GM18507 (cell line): ENCODE data around the gene SENP5.

Source experiments
- DNase-seq: peaks from one replicate; pipeline ENCODE4 v3.0.0; 2011; ENCODE audit warnings: low read depth; ENCODE audit not compliant: insufficient read length; ENCODE audit errors: extremely low spot score
- FAIRE-seq: peaks from 2 replicates; lab custom pipeline; 2011; peaks lifted over from hg19 to GRCh38; lab: Jason Lieb, UNC

SENP5 gene

DNA sequence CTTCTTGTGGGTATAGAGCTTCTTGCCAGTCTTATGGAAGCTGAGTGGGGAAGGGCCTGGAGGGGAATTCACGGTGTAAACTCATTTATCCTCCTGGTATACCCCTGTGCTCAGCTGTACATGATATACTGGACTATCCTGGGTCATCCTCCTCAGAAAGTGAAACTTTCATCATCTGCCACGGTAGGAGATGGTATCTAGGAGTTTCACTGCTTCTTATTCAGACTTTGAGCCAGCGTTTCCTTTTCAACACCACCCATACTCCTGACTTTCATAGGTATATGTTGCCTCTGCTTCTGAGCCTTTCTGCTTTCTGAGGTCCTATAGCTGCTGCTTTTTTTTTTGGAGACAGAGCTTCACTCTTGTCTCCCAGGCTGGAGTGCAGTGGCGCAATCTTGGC, 15.6 kb downstream of the SENP5 start:
- peak; percentile 39 for FAIRE-seq
- DNase-seq = no peak

DNA sequence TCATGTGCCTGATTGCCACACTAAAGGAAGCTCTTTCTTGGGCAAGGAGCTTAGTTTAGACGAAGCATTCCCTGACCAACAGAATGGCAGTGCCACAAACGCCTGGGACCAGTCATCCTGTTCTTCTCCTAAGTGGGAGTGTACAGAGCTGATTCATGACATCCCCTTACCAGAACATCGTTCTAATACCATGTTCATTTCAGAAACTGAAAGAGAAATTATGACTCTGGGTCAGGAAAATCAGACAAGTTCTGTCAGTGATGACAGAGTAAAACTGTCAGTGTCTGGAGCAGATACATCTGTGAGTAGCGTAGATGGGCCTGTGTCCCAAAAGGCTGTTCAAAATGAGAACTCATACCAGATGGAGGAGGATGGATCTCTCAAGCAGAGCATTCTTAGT, 18.4 kb downstream of the SENP5 start:
- DNase-seq = no peak
- no peak for FAIRE-seq

DNA sequence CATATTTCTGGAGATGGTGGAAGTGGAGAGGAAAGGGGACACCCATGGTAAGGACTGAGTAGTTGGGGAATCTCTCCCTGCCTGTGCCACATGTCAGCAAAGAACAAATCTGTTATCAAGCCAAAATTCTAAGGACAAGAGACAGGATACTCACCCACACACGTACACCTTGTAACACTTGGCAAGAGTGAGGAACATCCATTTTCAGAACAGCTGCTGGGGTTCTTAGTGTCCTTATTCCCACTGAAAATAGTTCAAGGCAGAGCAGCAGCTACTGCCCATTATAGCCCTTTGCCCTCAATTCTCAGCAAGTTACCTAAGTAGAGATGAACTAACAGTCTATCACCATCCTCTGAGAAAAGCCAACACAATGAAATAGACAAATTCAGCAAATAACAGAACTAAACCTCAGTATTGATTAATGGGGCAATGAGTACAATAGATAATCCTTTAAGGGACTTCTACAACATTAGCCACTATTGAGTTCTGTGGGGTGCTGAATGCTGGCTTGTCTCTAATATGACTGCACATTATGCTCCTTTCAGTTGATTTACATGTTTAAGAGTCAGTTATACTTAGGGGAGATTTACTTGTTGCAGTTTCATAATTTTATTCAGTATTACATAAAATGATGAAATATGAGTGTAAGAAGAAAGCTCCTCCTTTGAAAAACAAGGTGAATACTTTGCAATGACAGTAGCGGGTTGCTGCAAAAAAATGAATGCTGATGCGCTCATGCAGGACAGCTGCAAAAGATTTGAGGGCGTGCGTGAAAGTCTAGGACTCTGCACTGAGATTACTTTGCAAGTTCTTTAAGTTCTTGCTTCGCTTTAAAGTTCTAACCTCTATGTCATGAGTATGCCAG, 22.4 kb downstream of the SENP5 start:
- no peak for FAIRE-seq
- no peak for DNase-seq

DNA sequence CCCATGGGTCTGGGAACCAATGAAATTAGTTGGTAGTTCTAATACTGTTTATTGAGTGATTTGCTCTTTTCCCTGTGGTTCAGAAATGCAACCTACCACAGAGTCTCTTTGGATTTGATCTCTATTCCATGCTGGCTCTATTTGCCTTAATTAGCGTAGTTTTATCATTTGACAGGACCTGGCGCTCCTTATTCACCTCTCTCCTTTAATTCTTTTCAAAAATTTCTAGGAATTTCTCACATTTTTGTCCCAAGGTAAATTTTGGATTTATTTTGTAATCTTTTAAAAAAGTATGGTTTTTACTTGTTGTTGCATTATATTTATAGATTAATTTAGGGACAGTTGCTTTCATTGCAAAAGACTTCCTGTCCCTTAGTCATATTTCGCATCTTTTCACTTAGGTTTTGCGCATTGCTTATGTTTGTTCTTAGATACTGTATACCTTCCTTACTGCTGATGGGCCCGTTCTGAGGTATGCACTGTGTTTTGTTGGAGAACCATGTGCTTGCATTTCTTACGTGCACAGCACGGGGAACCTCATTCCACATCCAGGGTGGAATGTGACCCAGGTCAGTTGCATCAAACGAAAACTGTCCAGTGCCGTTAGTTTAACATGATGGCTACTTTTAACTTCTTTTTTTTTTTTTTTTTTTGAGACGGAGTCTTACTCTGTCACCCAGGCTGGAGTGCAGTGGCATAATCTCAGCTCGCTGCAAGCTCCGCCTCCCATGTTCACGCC, 27.0 kb downstream of the SENP5 start:
- DNase-seq = no peak
- FAIRE-seq = no peak

DNA sequence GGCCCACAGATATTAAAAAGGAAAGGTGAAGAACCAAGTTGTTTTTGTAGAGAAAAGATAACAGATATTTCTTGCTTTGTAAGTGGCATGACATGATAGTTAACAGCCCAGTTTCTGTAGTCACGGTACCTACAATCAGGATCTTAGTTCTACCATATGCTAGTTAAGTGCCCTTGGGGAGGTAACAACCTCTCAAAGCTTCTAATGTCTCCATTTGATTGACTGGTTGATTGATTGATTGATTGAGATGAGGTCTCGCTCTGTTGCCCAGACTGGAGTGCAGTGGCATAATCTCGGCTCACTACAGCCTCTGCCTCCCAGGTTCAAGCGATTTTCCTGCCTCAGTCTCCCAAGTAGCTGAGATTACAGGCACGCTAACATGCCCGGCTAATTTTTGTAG, 28.5 kb downstream of the SENP5 start:
- FAIRE-seq (no peak), DNase-seq (no peak)

DNA sequence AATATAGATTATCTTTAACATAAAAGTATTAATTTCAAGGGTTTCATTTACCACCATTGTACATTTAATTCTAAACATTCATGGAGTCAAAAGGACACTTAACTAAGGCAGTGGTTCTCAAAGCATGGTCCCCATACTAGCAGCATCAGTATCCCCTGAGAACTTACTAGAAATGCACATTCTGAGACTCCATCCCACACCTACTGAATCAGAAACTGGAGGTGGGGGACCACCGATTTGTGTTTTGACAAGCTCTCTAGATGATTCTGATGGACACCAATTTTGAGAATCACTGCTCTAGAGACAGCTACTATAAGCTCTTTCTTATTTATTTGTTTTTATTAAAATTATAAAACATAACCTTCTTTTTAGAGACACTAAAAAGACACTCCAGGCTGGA, 34.0 kb downstream of the SENP5 start:
- FAIRE-seq = no peak
- no peak for DNase-seq

DNA sequence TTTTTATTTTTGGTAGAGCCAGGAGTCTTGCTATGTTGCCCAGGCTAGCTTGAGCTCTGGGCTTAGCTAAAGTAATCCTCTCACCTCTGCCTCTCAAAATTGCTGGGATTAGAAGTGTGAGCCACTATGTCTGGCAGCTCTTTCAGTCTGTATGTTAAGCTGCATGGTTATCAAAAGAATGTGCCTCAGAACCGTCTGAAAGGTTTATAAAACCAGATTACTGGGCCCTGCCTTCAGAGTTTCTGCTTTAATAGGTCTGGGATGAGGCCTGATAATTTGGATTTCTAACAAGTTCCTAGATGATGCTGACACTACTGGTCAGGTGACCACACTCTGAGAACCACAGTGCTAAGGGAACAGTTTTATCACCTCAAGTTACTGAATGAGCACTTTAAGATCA, 34.6 kb downstream of the SENP5 start:
- FAIRE-seq (no peak), DNase-seq (no peak)

DNA sequence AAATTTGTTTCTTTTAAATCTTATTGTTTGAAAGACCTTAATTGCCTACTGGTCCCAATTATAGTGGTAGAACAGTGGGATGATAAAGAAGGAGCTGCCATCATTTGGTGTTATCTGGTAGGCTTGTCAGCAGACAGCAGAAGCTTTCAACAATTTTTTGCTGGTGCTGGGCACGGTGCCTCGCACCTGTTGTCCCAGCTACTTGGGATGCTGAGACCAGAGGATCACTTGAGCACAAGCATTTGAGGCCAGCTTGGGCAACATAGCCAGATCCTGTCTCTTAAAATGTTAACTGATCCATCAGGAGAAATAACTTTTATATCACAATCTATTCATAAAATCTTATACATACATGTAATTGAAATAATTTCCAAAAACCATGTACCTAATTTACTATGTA, 36.0 kb downstream of the SENP5 start:
- FAIRE-seq = no peak
- no peak for DNase-seq

DNA sequence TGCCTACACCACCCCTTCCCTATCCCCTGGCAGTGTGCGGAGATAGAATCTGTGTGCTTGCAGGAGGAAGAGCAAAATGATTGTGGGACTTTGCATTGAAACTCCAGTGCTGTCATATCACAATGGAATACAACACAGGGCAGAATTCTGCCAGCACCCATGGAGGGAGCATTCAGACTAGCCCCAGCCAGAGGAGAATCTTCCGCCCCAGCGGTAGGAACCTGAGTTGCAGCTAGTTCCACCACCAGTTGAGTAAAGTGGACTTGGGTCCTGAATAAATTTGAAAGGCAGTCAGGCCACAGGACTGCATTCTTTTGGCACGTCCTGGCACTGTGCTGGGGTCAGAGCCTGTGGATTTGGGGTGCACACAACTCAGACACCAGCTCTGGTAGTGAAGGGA, 47.1 kb downstream of the SENP5 start:
- DNase-seq = no peak
- FAIRE-seq = no peak

DNA sequence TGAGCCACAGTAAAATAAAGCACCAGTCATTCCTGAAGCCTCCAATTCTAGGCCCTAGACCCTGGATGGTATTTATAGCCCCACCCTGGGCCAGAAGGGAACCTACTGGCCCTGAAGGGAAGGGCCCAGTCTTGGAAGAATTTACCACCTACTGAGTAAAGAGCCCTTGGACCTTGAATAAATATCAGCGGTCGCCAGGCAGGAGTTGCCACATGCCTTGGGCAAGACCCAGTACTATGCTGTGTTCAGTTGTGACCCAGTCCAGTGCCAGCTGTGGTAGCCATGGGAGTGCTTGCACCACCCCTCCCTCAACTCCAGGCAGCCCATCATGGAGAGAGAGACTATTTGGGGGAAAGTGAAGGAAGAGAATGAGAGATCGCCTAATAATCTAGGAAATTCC, 47.7 kb downstream of the SENP5 start:
- FAIRE-seq (no peak), DNase-seq (no peak)

DNA sequence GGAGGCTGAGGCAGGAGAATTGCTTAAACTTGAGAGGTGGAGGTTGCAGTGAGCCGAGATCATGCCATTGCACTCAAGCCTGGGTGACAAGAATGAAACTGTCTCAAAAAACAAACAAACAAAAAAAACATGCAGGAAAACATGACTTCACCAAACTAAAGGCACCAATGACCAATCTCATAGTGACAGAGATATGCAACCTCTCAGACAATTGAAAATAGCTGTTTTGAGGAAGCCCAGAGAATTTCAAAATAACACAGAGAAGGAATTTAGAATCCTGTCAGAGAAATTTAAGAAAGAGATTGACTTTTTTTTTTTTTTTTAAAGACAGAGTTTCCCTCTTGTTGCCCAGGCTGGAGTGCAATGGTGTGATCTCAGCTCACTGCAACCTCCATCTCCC, 48.5 kb downstream of the SENP5 start:
- FAIRE-seq = no peak
- no peak for DNase-seq

DNA sequence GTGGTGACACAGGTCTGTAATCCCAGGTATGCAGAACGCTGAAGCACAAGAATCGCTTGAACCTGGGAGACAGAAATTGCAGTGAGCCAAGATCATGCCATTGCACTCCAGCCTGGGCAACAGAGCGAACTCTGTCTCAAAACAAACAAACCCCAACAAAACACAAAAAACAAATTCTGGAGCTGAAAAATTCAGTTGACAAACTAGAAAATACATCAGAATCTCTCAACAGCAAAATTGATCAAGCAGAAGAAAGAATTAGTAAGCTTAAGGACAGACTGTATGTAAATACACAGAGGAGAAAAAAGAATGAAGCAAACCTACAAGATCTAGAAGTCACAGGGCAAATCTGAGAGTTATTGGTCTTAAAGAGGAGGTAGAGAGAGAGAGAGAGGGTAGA, 49.3 kb downstream of the SENP5 start:
- no peak for FAIRE-seq
- no peak for DNase-seq

DNA sequence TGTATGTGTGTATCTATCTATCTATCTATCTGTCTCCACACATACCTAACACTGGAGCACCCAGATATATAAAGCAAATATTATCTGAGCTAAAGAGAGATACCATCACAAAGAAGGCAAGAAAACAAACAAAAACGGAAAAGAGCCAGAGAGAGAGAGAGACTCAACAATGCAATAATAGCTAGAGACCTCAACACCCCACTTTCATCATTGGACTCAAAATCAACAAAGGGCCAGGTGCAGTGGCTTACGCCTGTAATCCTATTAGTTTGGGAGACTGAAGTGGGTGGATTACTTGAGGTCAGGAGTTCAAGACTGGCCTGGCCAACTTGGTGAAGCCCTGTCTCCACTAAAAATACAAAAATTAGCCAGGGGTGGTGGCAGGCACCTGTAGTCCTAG, 51.2 kb downstream of the SENP5 start:
- FAIRE-seq (no peak), DNase-seq (no peak)

DNA sequence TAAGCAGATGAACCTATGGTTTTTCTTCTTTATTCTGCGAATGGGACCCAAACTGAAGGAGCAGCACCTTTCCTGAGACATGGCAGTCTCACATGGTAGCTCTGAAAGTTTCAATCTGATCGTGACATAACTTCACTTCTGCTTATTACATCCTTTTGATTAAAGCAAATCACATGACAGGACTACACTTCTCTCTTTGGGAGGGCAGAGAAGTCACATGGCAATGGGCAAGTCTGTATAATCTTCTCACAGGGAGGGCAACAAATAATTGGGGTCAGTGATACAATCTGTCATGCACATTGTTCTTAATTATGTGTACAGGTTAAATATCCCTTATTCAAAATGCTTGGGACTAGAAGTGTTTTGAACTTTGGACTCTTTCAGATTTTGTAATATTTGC, 53.0 kb downstream of the SENP5 start:
- FAIRE-seq (no peak), DNase-seq (no peak)

DNA sequence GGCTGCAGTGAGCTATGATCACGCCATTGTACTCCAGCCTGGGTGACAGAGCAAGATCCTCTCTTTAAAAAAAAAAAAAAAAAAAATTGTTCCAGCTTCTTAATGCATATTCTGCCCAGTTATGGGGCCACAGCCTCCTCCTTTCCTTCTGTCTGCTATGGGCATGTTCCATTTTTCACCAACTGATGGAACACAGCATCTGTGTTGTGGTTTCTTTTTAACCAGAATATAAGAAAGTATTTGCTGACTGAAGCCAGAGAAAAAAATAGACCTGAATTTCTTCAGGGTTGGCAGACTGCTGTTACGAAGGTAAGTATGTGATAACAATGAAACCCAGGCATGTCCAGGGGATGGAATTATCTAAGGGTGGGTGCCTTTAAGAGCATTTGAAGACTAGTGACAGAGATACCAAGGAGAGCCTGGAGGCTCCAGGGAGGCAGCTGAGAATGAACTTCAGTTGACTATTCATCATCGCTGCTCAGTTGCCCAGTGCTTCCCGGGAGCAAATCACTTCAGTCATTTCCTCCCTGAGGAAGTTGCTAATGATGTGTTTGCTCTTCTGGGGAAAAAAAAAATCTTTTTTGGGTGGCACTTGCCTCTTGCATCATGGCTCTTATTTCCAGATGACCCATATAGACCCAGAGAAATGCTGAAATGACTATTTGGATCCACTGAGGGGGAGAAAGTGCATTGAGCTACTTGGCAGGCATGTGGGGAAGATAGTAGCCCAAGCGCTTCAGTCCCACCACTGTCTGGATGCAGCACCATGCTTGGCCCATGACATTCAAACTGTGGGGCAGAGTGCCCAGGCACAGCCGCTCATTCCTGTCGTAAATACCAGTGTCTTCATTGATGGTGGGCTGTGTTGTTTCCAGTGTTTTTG, 60.1 kb downstream of the SENP5 start:
- DNase-seq (no peak), FAIRE-seq (no peak)

DNA sequence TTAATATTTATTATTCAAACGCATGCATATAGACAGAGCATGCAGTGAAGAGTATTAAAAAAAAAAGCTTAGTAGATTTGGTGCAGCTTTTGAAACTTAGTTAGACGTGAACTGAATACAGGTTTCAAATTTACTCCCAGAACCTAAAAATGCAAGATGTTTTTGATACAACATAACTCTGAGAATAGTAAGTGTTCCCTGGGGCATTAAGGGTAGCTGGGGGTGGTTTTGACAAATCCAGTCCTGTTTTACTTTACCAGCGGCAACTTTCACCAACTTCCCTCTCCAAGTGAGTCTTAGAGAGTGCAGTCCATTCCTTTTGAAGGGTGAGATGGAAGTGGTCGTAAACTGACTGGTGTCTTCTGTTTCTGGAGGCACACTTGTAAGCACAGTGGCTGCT, 63.4 kb downstream of the SENP5 start:
- DNase-seq (no peak), FAIRE-seq (no peak)

DNA sequence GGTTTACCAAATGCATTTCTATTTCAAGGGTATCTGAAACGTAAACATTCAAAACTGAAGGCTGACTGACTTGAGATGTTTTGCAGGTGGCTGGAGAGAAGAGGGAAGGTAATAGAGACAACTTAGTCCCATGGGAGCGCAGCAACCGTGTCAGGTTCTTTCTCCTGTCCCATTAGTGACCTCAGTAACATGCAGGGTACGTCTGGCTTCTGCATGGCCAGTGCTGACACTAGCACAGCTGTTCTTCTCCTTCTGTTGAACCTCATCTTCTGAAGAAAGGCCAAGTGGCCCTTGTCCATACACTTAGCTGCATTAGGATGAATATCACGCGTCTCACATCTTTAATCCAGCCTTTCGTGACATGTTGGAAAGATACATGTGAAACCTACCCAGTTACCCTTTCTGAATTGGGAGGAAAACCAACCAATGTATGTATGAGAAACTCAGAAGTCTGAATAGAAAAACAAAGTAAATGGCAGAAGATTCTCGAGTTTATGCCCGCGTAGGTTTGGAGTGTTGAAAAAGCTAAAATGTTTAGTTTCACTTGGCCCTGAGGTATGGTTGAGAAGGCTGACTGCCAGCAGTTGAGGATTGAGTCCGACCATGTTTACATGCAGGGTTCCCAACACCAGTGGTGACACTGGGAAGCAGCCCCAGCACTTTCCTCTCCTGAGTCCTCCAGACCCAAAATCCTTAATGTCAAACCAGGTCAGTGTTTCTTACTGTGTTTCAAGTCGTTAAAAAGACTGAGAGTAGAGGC, 64.3 kb downstream of the SENP5 start:
- FAIRE-seq (peak; percentile 59), DNase-seq (no peak)

DNA sequence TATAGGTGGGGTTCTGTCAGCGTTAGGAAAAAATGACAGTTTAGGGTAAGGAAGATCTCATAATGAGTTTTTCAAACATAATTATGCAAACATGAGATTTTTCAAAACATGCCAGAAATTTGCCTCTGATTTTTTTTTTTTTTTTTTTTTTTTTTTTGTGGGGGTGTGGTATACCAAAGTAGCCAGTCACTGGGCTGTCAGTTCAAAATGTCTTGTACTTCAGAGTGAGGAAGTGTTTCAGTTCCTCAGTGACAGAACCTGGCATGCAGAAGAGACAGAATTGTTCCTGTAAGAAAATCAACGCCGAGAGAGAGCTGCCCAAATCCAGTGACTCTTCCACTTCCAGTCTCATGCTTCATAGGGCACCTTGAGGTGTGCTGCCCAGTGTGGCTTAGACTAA, 64.9 kb downstream of the SENP5 start:
- FAIRE-seq = peak; percentile 54
- no peak for DNase-seq

DNA sequence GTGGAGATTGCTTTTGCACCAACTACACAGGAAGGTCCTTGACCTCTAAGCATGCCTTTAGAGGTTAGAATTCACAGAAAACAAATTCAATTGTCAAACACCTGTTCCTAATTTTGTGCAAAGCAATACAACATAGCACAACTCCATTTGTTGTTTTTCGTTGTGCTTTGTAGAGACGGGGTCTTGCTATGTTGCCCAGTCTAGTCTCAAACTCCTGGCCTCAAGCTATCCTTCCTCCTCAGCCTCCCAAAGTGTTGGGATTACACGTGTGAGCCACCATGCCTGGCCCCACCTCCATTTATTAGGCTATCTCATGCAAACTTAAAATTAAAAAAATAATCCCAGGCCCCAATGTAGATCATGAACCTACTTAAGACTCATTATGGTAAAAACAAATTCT, 68.6 kb downstream of the SENP5 start:
- no peak for FAIRE-seq

DNA sequence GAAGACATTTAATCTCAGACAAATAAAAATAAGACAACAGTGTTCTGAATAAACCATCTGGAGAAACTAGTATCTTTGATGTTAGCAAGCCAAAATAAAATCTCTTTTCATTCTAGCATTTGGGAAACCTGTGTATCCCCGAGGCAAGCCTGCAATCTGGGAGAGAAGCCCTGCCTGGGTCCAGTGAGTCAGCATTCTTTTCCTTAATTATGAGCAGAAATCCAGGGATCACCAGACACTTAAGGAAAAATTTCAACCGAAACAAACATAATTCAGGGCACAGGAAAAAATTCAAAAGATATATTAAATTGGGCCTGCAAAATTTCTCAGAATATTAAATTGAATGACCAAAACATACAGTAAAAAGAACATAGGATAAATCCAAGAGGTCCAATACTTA, 70.4 kb downstream of the SENP5 start:
- DNase-seq (no peak), FAIRE-seq (no peak)

More for the DNA sequence above, 68.6 kb downstream of the SENP5 start:
- DNase-seq = no peak
